ENCODE results near the gene TNFRSF11A.

TNFRSF11A gene

DNA sequence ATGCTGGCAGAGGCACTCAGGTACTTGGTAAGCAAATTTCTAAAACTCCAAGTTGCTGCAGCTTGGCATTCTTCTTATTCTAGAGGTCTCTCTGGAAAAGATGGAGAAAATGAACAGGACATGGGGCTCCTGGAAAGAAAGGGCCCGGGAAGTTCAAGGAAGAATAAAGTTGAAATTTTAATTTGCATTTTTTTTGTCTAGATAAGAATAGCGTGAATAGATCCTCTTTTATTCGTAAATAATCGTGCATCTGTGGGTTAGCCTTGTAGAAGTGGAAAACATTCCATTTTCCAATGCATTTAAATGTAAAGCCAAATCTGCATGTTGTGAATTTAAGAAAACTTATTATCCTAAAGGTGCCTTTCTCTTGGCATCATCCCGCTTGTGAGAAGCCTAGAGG is 61.0 kb downstream of the TNFRSF11A start:
- H3K27me3 ChIP-seq (ENCODE audit: insufficient read depth, low read length, poor library complexity), result peaks cover 3% of the 10 kb centered on the region
- H2AFZ ChIP-seq (ENCODE audit: low read depth, low read length), result no peak overlapping the region
- no peak overlapping the region for H3K4me3 ChIP-seq (ENCODE audit: low read depth in 1 of 2, low read length in 2 of 2)
- H3K4me2 ChIP-seq (ENCODE audit: insufficient read depth, low read length), result no peak overlapping the region
- no peak for ATAC-seq (ENCODE audit: insufficient read depth, low read depth)
- H4K20me1 ChIP-seq (ENCODE audit: insufficient read depth, low read length), result no peaks in the 10 kb centered on the region
- no peaks in the 10 kb centered on the region for H3K36me3 ChIP-seq (ENCODE audit: insufficient read depth, low read length)
- H3K79me2 ChIP-seq (ENCODE audit: insufficient read depth, low read length), result no peaks in the 10 kb centered on the region
- no peak for TF ChIP-seq EZH2 (IDR thresholded peaks at IDR 0.05; ENCODE audit: borderline replicate concordance, low read depth, low read length, severe bottlenecking)
- TF ChIP-seq, protein P1, sequence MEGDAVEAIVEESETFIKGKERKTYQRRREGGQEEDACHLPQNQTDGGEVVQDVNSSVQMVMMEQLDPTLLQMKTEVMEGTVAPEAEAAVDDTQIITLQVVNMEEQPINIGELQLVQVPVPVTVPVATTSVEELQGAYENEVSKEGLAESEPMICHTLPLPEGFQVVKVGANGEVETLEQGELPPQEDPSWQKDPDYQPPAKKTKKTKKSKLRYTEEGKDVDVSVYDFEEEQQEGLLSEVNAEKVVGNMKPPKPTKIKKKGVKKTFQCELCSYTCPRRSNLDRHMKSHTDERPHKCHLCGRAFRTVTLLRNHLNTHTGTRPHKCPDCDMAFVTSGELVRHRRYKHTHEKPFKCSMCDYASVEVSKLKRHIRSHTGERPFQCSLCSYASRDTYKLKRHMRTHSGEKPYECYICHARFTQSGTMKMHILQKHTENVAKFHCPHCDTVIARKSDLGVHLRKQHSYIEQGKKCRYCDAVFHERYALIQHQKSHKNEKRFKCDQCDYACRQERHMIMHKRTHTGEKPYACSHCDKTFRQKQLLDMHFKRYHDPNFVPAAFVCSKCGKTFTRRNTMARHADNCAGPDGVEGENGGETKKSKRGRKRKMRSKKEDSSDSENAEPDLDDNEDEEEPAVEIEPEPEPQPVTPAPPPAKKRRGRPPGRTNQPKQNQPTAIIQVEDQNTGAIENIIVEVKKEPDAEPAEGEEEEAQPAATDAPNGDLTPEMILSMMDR (IDR thresholded peaks at IDR 0.05; ENCODE audit: borderline replicate concordance, extremely low read depth, low read length, poor library complexity, severe bottlenecking), result no peak
- no peak overlapping the region for H3K9ac ChIP-seq (ENCODE audit: low read depth, low read length)
- no peaks in the 10 kb centered on the region for H3K9me3 ChIP-seq (ENCODE audit: insufficient read depth, low read length, severe bottlenecking)
- no peak overlapping the region for H3K27ac ChIP-seq (ENCODE audit: low read length)
- DNase-seq, result no peak
- no peaks in the 10 kb centered on the region for H3K4me1 ChIP-seq (ENCODE audit: insufficient read depth, low read length)

DNA sequence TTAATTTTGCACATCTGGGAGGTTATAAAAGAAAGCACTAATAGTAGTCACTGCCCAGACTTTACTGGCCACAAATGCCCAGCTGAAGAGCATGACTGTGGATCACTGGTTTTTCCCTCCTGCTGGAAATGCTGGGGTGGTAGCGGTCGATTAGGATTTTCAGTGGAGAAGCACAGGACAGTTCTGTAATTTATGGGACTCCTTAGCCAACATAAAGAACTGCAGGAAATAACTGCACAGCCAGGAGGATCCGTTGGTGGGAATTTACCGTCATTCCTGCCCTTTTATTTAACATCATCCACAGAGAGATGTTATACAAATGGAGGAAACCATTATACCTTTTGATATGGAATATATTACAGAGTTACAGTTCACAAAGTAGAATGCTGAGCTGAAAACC is 61.5 kb downstream of the TNFRSF11A start:
- no peaks in the 10 kb centered on the region for H3K4me1 ChIP-seq (ENCODE audit: insufficient read depth, low read length)
- no peak overlapping the region for H3K4me3 ChIP-seq (ENCODE audit: low read depth in 1 of 2, low read length in 2 of 2)
- TF ChIP-seq, protein P1 (IDR thresholded peaks at IDR 0.05; ENCODE audit: borderline replicate concordance, extremely low read depth, low read length, poor library complexity, severe bottlenecking), result no peak
- no peak for TF ChIP-seq EZH2 (IDR thresholded peaks at IDR 0.05; ENCODE audit: borderline replicate concordance, low read depth, low read length, severe bottlenecking)
- H3K9me3 ChIP-seq (ENCODE audit: insufficient read depth, low read length, severe bottlenecking), result no peaks in the 10 kb centered on the region
- no peaks in the 10 kb centered on the region for H4K20me1 ChIP-seq (ENCODE audit: insufficient read depth, low read length)
- no peak overlapping the region for H3K9ac ChIP-seq (ENCODE audit: low read depth, low read length)
- no peak overlapping the region for H3K4me2 ChIP-seq (ENCODE audit: insufficient read depth, low read length)
- no peak overlapping the region for H3K27ac ChIP-seq (ENCODE audit: low read length)
- H2AFZ ChIP-seq (ENCODE audit: low read depth, low read length), result no peak overlapping the region
- no peak for ATAC-seq (ENCODE audit: insufficient read depth, low read depth)
- H3K36me3 ChIP-seq (ENCODE audit: insufficient read depth, low read length), result no peaks in the 10 kb centered on the region
- H3K27me3 ChIP-seq (ENCODE audit: insufficient read depth, low read length, poor library complexity), result peaks cover 3% of the 10 kb centered on the region
- DNase-seq, result no peak
- no peaks in the 10 kb centered on the region for H3K79me2 ChIP-seq (ENCODE audit: insufficient read depth, low read length)

DNA sequence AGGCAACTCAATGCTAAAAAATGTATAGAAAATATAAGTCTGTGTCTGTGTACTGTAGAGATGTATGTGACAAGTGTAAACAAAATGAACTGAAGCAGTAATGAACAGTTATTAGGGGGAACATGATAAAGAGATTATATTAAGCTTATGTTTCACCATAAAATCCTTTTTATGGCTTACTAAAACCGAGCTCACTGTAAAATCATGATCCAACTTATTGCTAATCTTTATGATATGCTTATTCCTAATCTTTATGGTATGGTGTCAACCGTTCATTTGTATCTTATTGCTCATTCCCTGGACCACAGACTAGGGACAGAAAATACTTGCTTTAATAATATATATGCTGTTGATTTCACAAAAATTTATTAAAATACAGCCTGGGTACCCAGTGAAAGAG is 62.1 kb downstream of the TNFRSF11A start:
- Histone ChIP-seq H3K4me1 (ENCODE audit: insufficient read depth, low read length) (no peaks in the 10 kb centered on the region), H3K79me2 (ENCODE audit: insufficient read depth, low read length) (no peaks in the 10 kb centered on the region), H3K36me3 (ENCODE audit: insufficient read depth, low read length) (no peaks in the 10 kb centered on the region), H3K4me3 (ENCODE audit: low read depth in 1 of 2, low read length in 2 of 2) (no peak overlapping the region), H4K20me1 (ENCODE audit: insufficient read depth, low read length) (no peaks in the 10 kb centered on the region), H3K4me2 (ENCODE audit: insufficient read depth, low read length) (no peak overlapping the region), H3K9ac (ENCODE audit: low read depth, low read length) (no peak overlapping the region), H2AFZ (ENCODE audit: low read depth, low read length) (no peak overlapping the region), H3K27me3 (ENCODE audit: insufficient read depth, low read length, poor library complexity) (peaks cover 3% of the 10 kb centered on the region), H3K9me3 (ENCODE audit: insufficient read depth, low read length, severe bottlenecking) (no peaks in the 10 kb centered on the region), H3K27ac (ENCODE audit: low read length) (no peak overlapping the region)
- DNase-seq (no peak), ATAC-seq (ENCODE audit: insufficient read depth, low read depth) (no peak)
- TF ChIP-seq, protein P1 (IDR thresholded peaks at IDR 0.05; ENCODE audit: borderline replicate concordance, extremely low read depth, low read length, poor library complexity, severe bottlenecking), result no peak
- TF ChIP-seq EZH2 (IDR thresholded peaks at IDR 0.05; ENCODE audit: borderline replicate concordance, low read depth, low read length, severe bottlenecking), result no peak
